Central memory CD8-positive, alpha-beta T cell (primary cell): Measurements from ENCODE around the gene CNTN4.

Experiments
- ATAC-seq: fragments of 150-1000 bp; cut with Tn5 transposase; replicated peaks from 2 replicates; pipeline ENCODE4 v1.10.0; 2022; ENCODE audit warnings: mild to moderate bottlenecking, moderate FRiP score, moderate number of reproducible peaks; ENCODE audit not compliant: poor library complexity, severe bottlenecking; ENCODE audit errors: extremely low read depth
- DNase-seq, 2 donors: peaks; one replicate each; pipeline ENCODE4 v3.0.0; 2021; ENCODE audit warnings: low spot score in 2 of 2
- H3K27ac Mint-ChIP-seq: one replicate; pipeline ENCODE4 v1.8.0; 2022; ENCODE audit warnings: low read depth, mild to moderate bottlenecking, moderate library complexity, mixed read lengths
- H3K27me3 Mint-ChIP-seq: one replicate; pipeline ENCODE4 v1.8.0; 2022; ENCODE audit warnings: mixed read lengths
- H3K36me3 Mint-ChIP-seq: one replicate; pipeline ENCODE4 v1.8.0; 2022; ENCODE audit warnings: mild to moderate bottlenecking, moderate library complexity, mixed read lengths; ENCODE audit not compliant: insufficient read depth
- H3K4me1 Mint-ChIP-seq: one replicate; pipeline ENCODE4 v1.8.0; 2022; ENCODE audit warnings: mixed read lengths
- H3K4me3 Mint-ChIP-seq: one replicate; pipeline ENCODE4 v1.8.0; 2022; ENCODE audit warnings: mild to moderate bottlenecking, moderate library complexity, mixed read lengths
- H3K9me3 Mint-ChIP-seq: one replicate; pipeline ENCODE4 v1.8.0; 2022; ENCODE audit warnings: mixed read lengths

Gene CNTN4

GRCh38 chr3:3037156-3037555 lies 938.5 kb downstream of the CNTN4 start:
- Mint-ChIP-seq H3K4me1 (no peaks in the 10 kb centered on the region), H3K27me3 (peaks cover 10% of the 10 kb centered on the region), H3K9me3 (no peaks in the 10 kb centered on the region), H3K4me3 (no peak overlapping the region), H3K27ac (no peak overlapping the region), H3K36me3 (no peaks in the 10 kb centered on the region)
- no peak for ATAC-seq
- no peak for DNase-seq

GRCh38 chr3:3038201-3038991 lies 939.7 kb downstream of the CNTN4 start:
- no peaks in the 10 kb centered on the region for H3K36me3 Mint-ChIP-seq
- H3K9me3 Mint-ChIP-seq = no peaks in the 10 kb centered on the region
- no peak overlapping the region for H3K4me3 Mint-ChIP-seq
- no peak for ATAC-seq
- H3K4me1 Mint-ChIP-seq = no peaks in the 10 kb centered on the region
- peaks cover 14% of the 10 kb centered on the region for H3K27me3 Mint-ChIP-seq
- no peak for DNase-seq
- H3K27ac Mint-ChIP-seq = no peak overlapping the region

- Mint-ChIP-seq H3K4me1 (no peaks in the 10 kb centered on the region), H3K4me3 (no peak overlapping the region), H3K27me3 (peaks cover 22% of the 10 kb centered on the region), H3K9me3 (no peaks in the 10 kb centered on the region), H3K27ac (no peak overlapping the region), H3K36me3 (no peaks in the 10 kb centered on the region)
- DNase-seq (no peak), ATAC-seq (no peak)
These were observed 955.3 kb downstream of the CNTN4 start for GRCh38 chr3:3053974-3054373.

GRCh38 chr3:3059645-3060044 lies 961.0 kb downstream of the CNTN4 start:
- Mint-ChIP-seq H3K36me3 (no peaks in the 10 kb centered on the region), H3K4me3 (no peak overlapping the region), H3K4me1 (no peaks in the 10 kb centered on the region), H3K9me3 (no peaks in the 10 kb centered on the region), H3K27me3 (peaks cover 29% of the 10 kb centered on the region), H3K27ac (no peak overlapping the region)
- ATAC-seq = no peak
- DNase-seq = no peak

GRCh38 chr3:3064297-3064696 lies 965.6 kb downstream of the CNTN4 start:
- Mint-ChIP-seq H3K27ac (no peak overlapping the region), H3K36me3 (no peaks in the 10 kb centered on the region), H3K27me3 (peaks cover 15% of the 10 kb centered on the region), H3K9me3 (no peaks in the 10 kb centered on the region), H3K4me3 (no peak overlapping the region), H3K4me1 (no peaks in the 10 kb centered on the region)
- DNase-seq (no peak), ATAC-seq (no peak)

- Mint-ChIP-seq H3K36me3 (no peaks in the 10 kb centered on the region), H3K4me3 (no peak overlapping the region), H3K27ac (no peak overlapping the region), H3K27me3 (no peaks in the 10 kb centered on the region), H3K4me1 (no peaks in the 10 kb centered on the region), H3K9me3 (no peaks in the 10 kb centered on the region)
- no peak for ATAC-seq
- no peak for DNase-seq
These were observed 967.2 kb downstream of the CNTN4 start for GRCh38 chr3:3065876-3066275.

GRCh38 chr3:3066378-3066777 lies 967.7 kb downstream of the CNTN4 start:
- Mint-ChIP-seq H3K36me3 (no peaks in the 10 kb centered on the region), H3K27ac (no peak overlapping the region), H3K4me1 (no peaks in the 10 kb centered on the region), H3K9me3 (no peaks in the 10 kb centered on the region), H3K4me3 (no peak overlapping the region), H3K27me3 (no peaks in the 10 kb centered on the region)
- ATAC-seq = no peak
- no peak for DNase-seq

- ATAC-seq (no peak), DNase-seq (no peak)
- H3K27ac Mint-ChIP-seq = no peak overlapping the region
- no peaks in the 10 kb centered on the region for H3K9me3 Mint-ChIP-seq
- no peak overlapping the region for H3K4me3 Mint-ChIP-seq
- no peaks in the 10 kb centered on the region for H3K27me3 Mint-ChIP-seq
- no peaks in the 10 kb centered on the region for H3K4me1 Mint-ChIP-seq
- H3K36me3 Mint-ChIP-seq = no peaks in the 10 kb centered on the region
These were observed 968.2 kb downstream of the CNTN4 start for GRCh38 chr3:3066910-3067309.

GRCh38 chr3:3068358-3068881 lies 969.8 kb downstream of the CNTN4 start:
- no peaks in the 10 kb centered on the region for H3K27me3 Mint-ChIP-seq
- no peaks in the 10 kb centered on the region for H3K4me1 Mint-ChIP-seq
- no peak overlapping the region for H3K27ac Mint-ChIP-seq
- no peaks in the 10 kb centered on the region for H3K9me3 Mint-ChIP-seq
- H3K36me3 Mint-ChIP-seq = no peaks in the 10 kb centered on the region
- no peak for DNase-seq
- H3K4me3 Mint-ChIP-seq = no peak overlapping the region
- no peak for ATAC-seq

- no peak for ATAC-seq
- no peaks in the 10 kb centered on the region for H3K9me3 Mint-ChIP-seq
These were observed 971.1 kb downstream of the CNTN4 start for GRCh38 chr3:3069723-3070122.

GRCh38 chr3:3071136-3071535 lies 972.5 kb downstream of the CNTN4 start:
- Mint-ChIP-seq H3K4me1 (no peaks in the 10 kb centered on the region), H3K9me3 (no peaks in the 10 kb centered on the region), H3K27me3 (no peaks in the 10 kb centered on the region), H3K27ac (no peak overlapping the region), H3K36me3 (no peaks in the 10 kb centered on the region), H3K4me3 (no peak overlapping the region)
- ATAC-seq (no peak), DNase-seq (no peak)

More at GRCh38 chr3:3069723-3070122, 971.1 kb downstream of the CNTN4 start:
- H3K27me3 Mint-ChIP-seq = no peaks in the 10 kb centered on the region
- H3K4me3 Mint-ChIP-seq = no peak overlapping the region
- no peaks in the 10 kb centered on the region for H3K36me3 Mint-ChIP-seq
- DNase-seq = no peak
- H3K27ac Mint-ChIP-seq = no peak overlapping the region
- no peaks in the 10 kb centered on the region for H3K4me1 Mint-ChIP-seq

GRCh38 chr3:3074551-3075257 lies 976.0 kb downstream of the CNTN4 start:
- no peak overlapping the region for H3K27ac Mint-ChIP-seq
- DNase-seq (no peak), ATAC-seq (no peak)
- H3K27me3 Mint-ChIP-seq = peaks cover 10% of the 10 kb centered on the region
- H3K36me3 Mint-ChIP-seq = no peaks in the 10 kb centered on the region
- no peaks in the 10 kb centered on the region for H3K9me3 Mint-ChIP-seq
- no peaks in the 10 kb centered on the region for H3K4me1 Mint-ChIP-seq
- H3K4me3 Mint-ChIP-seq = no peak overlapping the region

GRCh38 chr3:3080309-3080708 lies 981.6 kb downstream of the CNTN4 start:
- Mint-ChIP-seq H3K9me3 (no peaks in the 10 kb centered on the region), H3K4me3 (no peak overlapping the region), H3K27ac (no peak overlapping the region), H3K4me1 (no peaks in the 10 kb centered on the region), H3K36me3 (no peaks in the 10 kb centered on the region), H3K27me3 (peaks cover 11% of the 10 kb centered on the region)
- no peak for ATAC-seq
- no peak for DNase-seq
